Fibroblast of mammary gland (primary cell): Measurements from ENCODE around the gene L2HGDH.

ENCODE experiments used
- DNase-seq: peaks from one replicate; pipeline ENCODE4 v3.0.0-alpha.2; 2010; ENCODE audit warnings: low read depth
- H3K4me3 ChIP-seq: 2 replicates; pipeline ENCODE4 v1.5.1; 2011; ENCODE audit warnings: low read depth, mild to moderate bottlenecking, low read length, moderate library complexity; ENCODE audit not compliant: control insufficient read depth
- CTCF ChIP-seq: conservative IDR thresholded peaks from 2 replicates; pipeline ENCODE4 v1.5.1; 2011; ENCODE audit warnings: low read depth, low read length, inconsistent platforms; ENCODE audit not compliant: control insufficient read depth, insufficient read depth

Gene L2HGDH

GRCh38 chr14:50345846-50346422, 33.9 kb upstream of the L2HGDH start:
- no peak overlapping the region for H3K4me3 ChIP-seq
- no peak for DNase-seq
- TF ChIP-seq CTCF, result no peak

- H3K4me3 ChIP-seq, result no peak overlapping the region
- no peak for DNase-seq
- no peak for TF ChIP-seq CTCF
Measured at GRCh38 chr14:50344876-50345563, 33.0 kb upstream of the L2HGDH start.

- no peak for TF ChIP-seq CTCF
- DNase-seq, result peak; percentile 39
- no peak overlapping the region for H3K4me3 ChIP-seq
Measured at GRCh38 chr14:50344116-50344775, 32.2 kb upstream of the L2HGDH start.

- no peak overlapping the region for H3K4me3 ChIP-seq
- no peak for DNase-seq
- no peak for TF ChIP-seq CTCF
Measured at GRCh38 chr14:50343434-50343833, 31.4 kb upstream of the L2HGDH start.

GRCh38 chr14:50342221-50343078, 30.4 kb upstream of the L2HGDH start:
- peak; percentile 79 for DNase-seq
- TF ChIP-seq CTCF, result peak; percentile 31
- peak overlapping the region; percentile 12 for H3K4me3 ChIP-seq

- TF ChIP-seq CTCF, result no peak
- no peak for DNase-seq
Measured at GRCh38 chr14:50340963-50341362, 28.9 kb upstream of the L2HGDH start.

More at GRCh38 chr14:50340963-50341362, 28.9 kb upstream of the L2HGDH start:
- H3K4me3 ChIP-seq, result no peak overlapping the region
